ENCODE measurements around the gene GABRA5. TPM values are rescaled to one million over a fixed set of nuclear protein-coding genes. Genes with fewer than 3 reads are reported as not detected.

The GABRA5 gene
- total and polyA plus RNA-seq, 10 of the 15 experiments (the other 5 are each of a cell fraction or from before 2014, with no cell fraction given), result 0.10 TPM; not detected in 9

DNA sequence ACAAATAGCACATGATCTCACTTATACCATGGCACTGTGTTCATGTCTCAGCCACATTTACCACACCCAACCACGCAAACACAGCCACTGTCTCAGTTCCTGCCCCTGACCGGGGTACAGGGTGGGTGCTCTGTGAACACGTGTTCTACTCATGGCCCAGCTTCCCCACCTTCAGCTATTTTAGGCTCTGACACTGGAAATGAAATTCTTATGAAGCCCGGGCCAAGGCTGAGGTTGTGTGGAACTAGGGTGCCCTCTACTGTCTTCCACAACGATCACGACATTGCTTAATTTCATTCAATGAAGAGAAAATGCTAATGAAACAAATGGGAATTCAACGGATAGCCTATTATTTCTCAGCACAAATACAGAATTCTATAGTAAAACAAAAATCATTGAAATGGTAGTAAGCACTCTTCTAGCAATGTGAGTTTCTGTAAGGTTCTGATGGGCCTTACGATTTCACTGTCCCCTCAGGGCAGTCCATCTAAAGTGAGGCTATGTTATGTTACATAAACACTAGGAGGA, 2.1 kb upstream of the GABRA5 start:
- ChIA-PET RAD21 (ENCODE audit: unreplicated experiment) (no interaction called here), CTCF (no interaction called here), SMC1A (ENCODE audit: uncharacterized antibody, unreplicated experiment) (no interaction called here), POLR2A (no interaction called here)
- Histone ChIP-seq H3K27ac (ENCODE audit: control insufficient read depth, insufficient read depth) (no peak overlapping the region), H3K36me3 (ENCODE audit: control insufficient read depth in 2 of 2, insufficient read depth in 2 of 2, low read length in 1 of 2) (no peaks in the 10 kb centered on the region), H3K9ac (ENCODE audit: control insufficient read depth, insufficient read depth, low read length) (no peak overlapping the region), H2AFZ (ENCODE audit: control insufficient read depth, low read depth, low read length) (no peak overlapping the region), H4K20me1 (ENCODE audit: control insufficient read depth, insufficient read depth) (no peaks in the 10 kb centered on the region), H3K4me3 (no peak overlapping the region), H3K79me2 (ENCODE audit: control insufficient read depth, insufficient read depth, low read length) (no peaks in the 10 kb centered on the region), H3K27me3 (replicated peaks in 1 of 2; ENCODE audit: control insufficient read depth in 2 of 2, insufficient read depth in 2 of 2, low read length in 1 of 2) (no peaks in the 10 kb centered on the region), H3K9me3 (replicated peaks; ENCODE audit: control insufficient read depth, insufficient read depth, low read length) (no peaks in the 10 kb centered on the region; the same call in 2 of the 3 replicates), H3K4me2 (ENCODE audit: control insufficient read depth, insufficient read depth) (no peak overlapping the region), H3K4me1 (ENCODE audit: control insufficient read depth, insufficient read depth, low read length) (no peaks in the 10 kb centered on the region)
- in situ Hi-C loops (cut with MboI) (loop anchor here (25.0 kb wide), 1 partner anchor 1352 kb away; no protein-coding TSS in a partner anchor), intact Hi-C loops (cut with micrococcal nuclease; ENCODE audit: unreplicated experiment) (no loop called here)
- FAIRE-seq (no peak), DNase-seq (ENCODE audit: low read depth, low spot score) (no peak), ATAC-seq (no peak)
- WGBS (ENCODE audit: insufficient coverage, insufficient replicate concordance, low lambda C conversion rate, missing lambda C conversion rate), result 17% methylated on average over 8 of the region's 8 CpGs
- no TSS peak for BruUV-seq (replicated peaks)
- TF ChIP-seq SMC3 (IDR thresholded peaks at IDR 0.05; ENCODE audit: borderline replicate concordance, low read length) (peak; percentile 31; the same call in 1 of the 2 replicates), RAD21 (IDR thresholded peaks at IDR 0.05; ENCODE audit: insufficient read depth, low read depth, low read length) (peak; percentile 43), CTCF (IDR thresholded peaks at IDR 0.05 in 2 of 3, conservative IDR thresholded peaks at IDR 0.05 in 1 of 3; ENCODE audit: control insufficient read depth in 2 of 3, extremely low read depth in 1 of 3, insufficient read depth in 1 of 3, low read depth in 3 of 3, low read length in 3 of 3) (peak in 2 of 3 experiments; percentile 19 to 32; a peak in 3 of 6 replicates)
- TF ChIP-seq, protein P1, sequence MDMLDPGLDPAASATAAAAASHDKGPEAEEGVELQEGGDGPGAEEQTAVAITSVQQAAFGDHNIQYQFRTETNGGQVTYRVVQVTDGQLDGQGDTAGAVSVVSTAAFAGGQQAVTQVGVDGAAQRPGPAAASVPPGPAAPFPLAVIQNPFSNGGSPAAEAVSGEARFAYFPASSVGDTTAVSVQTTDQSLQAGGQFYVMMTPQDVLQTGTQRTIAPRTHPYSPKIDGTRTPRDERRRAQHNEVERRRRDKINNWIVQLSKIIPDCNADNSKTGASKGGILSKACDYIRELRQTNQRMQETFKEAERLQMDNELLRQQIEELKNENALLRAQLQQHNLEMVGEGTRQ (IDR thresholded peaks at IDR 0.05; ENCODE audit: borderline replicate concordance, low read depth, low read length), result no peak

All from GM12878 (cell line).